HCT116 (cell line): ENCODE measurements around the gene TMEM185B.

Experiments used
- CEBPB ChIP-seq: IDR thresholded peaks from 2 replicates; pipeline ENCODE4 v1.6.1; 2012; ENCODE audit warnings: low read depth
- EZH2 ChIP-seq: fragments of 200-600 bp; sonication (generic); IDR thresholded peaks from 2 replicates; pipeline ENCODE4 v1.6.1; 2017; ENCODE audit warnings: antibody characterized with exemption, mixed run types
- POLR2A ChIP-seq: IDR thresholded peaks from 2 replicates; pipeline ENCODE4 v1.7.0; 2011; ENCODE audit warnings: borderline replicate concordance; ENCODE audit not compliant: insufficient read depth, insufficient read length; ENCODE audit errors: extremely low read depth
- SIN3A ChIP-seq: IDR thresholded peaks from 2 replicates; pipeline ENCODE4 v1.6.1; 2012; ENCODE audit warnings: low read depth
- TF ChIP-seq, protein P1 (sequence below), 3 experiments: fragments of 200-600 bp in 1 of 3; sonication (generic) in 1 of 3; IDR thresholded peaks in 2 of 3; conservative IDR thresholded peaks in 1 of 3; 2 replicates each; pipeline ENCODE4 v1.5.1; 2012 to 2017; ENCODE audit warnings: low read depth in 2 of 3, low read length in 2 of 3, antibody characterized with exemption in 1 of 3, borderline replicate concordance in 1 of 3, control low read depth in 1 of 3, mild to moderate bottlenecking in 1 of 3, mixed read lengths in 1 of 3, mixed run types in 1 of 3, moderate library complexity in 1 of 3; ENCODE audit not compliant: insufficient read depth in 1 of 3

DNA sequence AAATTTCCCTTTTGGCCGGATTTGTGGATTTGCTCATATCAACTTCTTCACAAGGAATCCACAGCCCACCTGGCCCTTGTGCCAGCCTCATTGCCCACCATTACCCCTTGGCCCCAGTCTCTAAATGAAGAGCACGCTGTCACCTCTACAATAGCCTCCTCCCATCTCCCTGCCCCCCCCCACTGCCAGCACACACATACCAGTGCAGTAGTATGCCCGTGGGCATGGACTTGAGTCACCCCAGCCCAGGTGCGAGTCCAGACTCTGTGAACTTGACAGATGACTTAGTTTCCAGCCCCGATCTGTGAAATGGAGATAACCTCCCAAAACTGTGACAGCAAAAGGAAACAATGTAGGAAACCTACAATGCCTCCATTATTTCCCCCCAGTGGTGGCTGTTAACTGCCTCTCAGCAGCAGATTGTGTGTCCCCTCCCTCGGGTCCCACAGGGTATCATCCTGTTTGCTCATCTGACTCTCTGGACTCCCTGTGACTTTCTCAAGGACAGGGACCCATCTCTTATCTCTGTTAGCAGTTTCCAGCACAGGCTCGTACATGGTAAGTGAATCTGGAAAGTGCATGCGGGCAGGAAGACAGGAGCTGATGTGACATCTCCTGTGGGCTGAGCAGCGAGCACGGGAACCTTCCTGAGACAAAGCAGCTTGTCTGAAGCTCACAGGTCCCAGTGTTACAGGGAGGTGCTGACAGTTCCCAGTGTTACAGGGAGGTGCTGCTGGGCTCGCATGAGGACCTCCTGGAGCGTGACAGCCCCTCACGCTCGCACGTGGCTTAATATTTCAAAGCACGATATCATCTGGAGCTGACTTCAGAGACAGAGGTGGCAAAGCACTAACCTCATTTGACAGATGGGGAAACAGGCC is 4.2 kb upstream of the TMEM185B start:
- TF ChIP-seq CEBPB (no peak), SIN3A (no peak), EZH2 (no peak), POLR2A (no peak)
- TF ChIP-seq, protein P1, sequence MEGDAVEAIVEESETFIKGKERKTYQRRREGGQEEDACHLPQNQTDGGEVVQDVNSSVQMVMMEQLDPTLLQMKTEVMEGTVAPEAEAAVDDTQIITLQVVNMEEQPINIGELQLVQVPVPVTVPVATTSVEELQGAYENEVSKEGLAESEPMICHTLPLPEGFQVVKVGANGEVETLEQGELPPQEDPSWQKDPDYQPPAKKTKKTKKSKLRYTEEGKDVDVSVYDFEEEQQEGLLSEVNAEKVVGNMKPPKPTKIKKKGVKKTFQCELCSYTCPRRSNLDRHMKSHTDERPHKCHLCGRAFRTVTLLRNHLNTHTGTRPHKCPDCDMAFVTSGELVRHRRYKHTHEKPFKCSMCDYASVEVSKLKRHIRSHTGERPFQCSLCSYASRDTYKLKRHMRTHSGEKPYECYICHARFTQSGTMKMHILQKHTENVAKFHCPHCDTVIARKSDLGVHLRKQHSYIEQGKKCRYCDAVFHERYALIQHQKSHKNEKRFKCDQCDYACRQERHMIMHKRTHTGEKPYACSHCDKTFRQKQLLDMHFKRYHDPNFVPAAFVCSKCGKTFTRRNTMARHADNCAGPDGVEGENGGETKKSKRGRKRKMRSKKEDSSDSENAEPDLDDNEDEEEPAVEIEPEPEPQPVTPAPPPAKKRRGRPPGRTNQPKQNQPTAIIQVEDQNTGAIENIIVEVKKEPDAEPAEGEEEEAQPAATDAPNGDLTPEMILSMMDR (IDR thresholded peaks at IDR 0.05 in 2 of 3, conservative IDR thresholded peaks at IDR 0.05 in 1 of 3; ENCODE audit: borderline replicate concordance in 1 of 3, insufficient read depth in 1 of 3, low read depth in 2 of 3, low read length in 2 of 3): no peak
